Hematopoietic multipotent progenitor cell treated with erythropoietin and hydrocortisone succinate and interleukin-3 and kit ligand, for 15 days (in vitro differentiated cells): Measurements from ENCODE around the gene DUSP23.
A peak's percentile ranks its signal among the peaks of the same experiment; 100 is the strongest.

Experiments used
- DNase-seq: peaks from one replicate; pipeline ENCODE4 v3.0.0-alpha.2; 2015; ENCODE audit warnings: low spot score

The DUSP23 gene

GRCh38 chr1:159786465-159786864 is 5.7 kb downstream of the DUSP23 start:
- DNase-seq: no peak

- DNase-seq: no peak
Observed at GRCh38 chr1:159786966-159787365, 6.2 kb downstream of the DUSP23 start.

DNA sequence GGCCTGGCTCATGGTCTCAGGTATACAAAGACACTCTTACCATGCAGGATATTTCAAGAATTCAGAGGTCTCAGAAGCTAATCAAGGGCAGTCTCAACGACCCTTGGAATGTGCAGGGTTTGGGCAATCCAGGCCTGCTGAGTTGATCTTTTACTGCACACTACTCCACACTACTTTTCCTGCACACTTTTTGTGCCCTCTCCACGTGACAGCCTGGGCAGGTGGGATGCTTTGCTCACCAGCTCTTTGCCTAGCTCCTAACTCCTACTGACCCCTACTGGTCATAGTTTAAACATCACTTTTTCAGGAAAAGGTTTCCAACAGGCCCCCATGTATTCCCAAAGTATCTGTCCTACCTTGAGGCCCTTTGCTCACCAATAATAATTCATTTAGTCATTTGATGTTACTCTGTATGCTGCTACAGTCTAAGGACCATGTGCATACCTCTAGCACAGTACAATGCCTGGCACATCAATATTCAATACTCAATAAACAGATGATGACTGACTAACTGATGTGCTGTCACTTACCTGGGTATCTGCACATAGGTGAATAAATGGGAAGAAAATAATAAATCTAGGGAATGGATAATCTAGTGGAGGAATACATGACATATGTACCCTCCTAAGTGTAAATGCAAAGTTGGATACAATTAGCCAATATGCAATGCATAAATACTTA is 9.6 kb downstream of the DUSP23 start:
- DNase-seq: peak; percentile 28

DNA sequence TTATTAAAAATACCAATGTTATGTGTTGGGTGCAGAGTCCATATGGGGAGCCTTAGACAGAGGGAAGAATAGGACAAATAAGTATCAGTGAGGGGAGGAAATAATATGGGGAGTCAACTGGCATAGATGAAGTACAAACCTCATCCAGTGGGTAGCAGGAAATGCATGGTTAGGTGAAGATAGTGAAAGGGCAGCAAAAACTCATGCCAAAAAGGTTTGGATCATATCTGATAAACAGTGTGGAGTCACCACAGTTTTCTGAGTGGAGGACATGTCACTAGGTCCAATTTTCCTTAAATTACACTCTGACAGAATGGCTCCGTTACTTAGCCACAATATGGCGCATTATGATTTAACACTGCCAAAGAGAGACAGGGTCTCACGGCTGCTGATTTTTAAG is 10.3 kb downstream of the DUSP23 start:
- no peak for DNase-seq

DNA sequence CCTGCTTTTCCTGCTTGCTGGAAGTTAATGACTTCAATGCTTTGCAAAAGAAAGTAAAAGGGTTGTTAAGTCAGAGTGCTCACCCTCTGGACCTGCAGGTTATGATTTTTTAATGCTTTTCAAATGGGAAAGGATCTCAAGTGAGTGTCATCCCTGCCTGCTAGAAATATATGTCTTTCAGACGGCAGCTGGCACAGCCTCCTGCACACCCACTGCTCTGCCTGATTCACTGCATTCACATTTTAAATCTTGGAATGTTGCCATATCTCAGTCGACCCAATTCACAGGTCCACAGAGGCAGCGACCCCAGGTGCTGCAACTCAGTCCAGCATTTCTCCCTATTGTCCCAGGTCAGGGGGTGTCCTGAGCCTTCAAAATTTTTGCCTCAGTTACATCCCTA is 10.7 kb downstream of the DUSP23 start:
- DNase-seq: no peak

DNA sequence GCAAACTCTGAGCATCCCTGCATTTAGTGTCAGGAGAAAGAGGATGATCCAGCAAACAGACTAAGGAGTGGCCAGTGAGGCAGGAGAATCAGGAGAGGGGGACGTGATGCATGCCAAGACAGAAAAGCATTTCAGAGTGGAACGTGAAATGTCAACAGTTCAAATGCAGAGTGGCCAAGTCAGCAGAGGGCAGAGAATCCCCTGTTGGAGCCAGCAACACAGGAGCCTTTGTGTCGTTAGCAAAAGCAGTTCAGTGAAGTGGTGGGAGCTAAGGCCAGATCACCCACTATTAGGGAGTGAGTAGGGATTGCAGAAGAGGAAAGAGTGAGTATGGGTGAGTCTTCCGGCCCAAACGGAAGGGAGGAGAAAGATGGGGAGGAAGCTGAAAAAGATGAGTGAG is 14.8 kb downstream of the DUSP23 start:
- no peak for DNase-seq

DNA sequence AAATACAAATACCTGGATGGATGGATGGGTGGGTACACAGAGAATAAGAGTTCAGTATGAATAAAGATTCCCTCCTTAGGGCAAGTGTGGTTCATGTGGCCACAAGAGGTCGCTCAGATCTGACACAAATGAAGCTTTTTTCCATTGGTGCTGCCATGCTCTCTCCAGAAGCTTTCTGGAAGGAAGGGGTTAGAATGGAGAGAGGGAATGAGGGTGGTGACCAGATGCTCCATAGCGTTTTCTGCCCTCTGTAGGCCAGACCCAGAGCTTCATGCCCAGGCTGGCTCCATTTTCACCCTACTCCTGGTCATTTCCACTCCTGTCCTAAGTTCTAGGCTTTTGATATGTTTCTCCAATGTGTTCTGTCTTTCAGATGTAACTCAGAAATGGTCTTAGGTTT is 18.1 kb downstream of the DUSP23 start:
- peak; percentile 48 for DNase-seq

GRCh38 chr1:159799446-159799985 is 18.8 kb downstream of the DUSP23 start:
- no peak for DNase-seq

- no peak for DNase-seq
Observed at GRCh38 chr1:159800177-159800930, 19.6 kb downstream of the DUSP23 start.

GRCh38 chr1:159802111-159802510 is 21.3 kb downstream of the DUSP23 start, which contains the start of gene FCRL6:
FCRL6 (plus strand) TSS chr1:159802360; CDS start chr1:159802425, 65 bp downstream.
- DNase-seq: no peak

- no peak for DNase-seq
Observed at GRCh38 chr1:159803956-159804689, 23.4 kb downstream of the DUSP23 start.

- no peak for DNase-seq
Observed at GRCh38 chr1:159804924-159805323, 24.2 kb downstream of the DUSP23 start.

DNA sequence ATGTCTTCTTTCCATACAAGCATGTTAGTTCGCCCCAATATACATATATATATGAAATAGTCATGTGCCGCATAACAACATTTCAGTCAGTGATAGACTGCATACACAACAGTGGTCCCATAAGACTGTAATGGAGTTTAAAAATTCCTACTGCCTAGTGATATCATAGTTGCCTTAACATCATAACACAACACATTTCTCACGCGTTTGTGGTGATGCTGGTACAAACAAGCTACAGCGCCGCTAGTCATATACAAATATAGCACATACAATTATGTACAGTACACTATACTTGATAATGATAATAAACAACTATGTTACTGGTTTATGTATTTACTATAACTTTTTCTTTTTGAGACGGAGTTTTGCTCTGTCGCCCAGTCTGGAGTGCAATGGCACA is 35.2 kb downstream of the DUSP23 start:
- DNase-seq: no peak

DNA sequence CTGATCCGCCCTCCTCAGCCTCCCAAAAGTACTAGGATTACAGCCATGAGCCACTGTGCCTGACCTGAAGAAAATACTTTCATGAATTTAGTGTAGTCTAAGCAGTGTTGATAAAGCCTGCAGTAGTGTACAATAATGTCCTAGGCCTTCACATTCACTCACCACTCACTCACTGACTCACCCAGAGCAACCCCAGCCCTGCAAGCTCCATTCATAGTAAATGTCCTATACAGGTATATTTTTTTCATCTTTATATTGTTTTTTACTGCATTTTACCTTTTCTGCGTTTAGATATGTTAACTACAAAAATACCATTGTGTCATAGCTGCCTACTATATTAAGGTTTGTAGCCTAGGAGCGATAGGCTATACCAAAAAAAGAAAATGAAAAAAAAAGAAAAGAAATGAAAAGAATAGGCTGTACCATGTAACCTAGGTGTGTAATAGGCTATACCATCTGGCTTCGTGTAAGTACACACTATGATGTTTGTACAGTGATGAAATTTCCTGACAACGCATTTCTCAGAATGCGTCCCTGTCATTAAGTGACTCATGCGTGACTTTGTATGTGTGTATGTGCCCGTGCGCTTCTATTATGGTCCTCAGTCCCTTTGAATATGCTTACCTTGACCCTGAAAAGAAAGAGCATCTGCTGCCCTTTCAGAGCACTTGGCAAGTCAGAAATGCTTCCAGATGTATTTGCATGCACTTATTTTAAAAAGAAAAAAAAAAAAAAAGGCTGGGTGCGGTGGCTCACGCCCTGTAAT is 36.7 kb downstream of the DUSP23 start:
- DNase-seq: no peak

GRCh38 chr1:159821171-159821867 is 40.6 kb downstream of the DUSP23 start:
- DNase-seq: no peak

DNA sequence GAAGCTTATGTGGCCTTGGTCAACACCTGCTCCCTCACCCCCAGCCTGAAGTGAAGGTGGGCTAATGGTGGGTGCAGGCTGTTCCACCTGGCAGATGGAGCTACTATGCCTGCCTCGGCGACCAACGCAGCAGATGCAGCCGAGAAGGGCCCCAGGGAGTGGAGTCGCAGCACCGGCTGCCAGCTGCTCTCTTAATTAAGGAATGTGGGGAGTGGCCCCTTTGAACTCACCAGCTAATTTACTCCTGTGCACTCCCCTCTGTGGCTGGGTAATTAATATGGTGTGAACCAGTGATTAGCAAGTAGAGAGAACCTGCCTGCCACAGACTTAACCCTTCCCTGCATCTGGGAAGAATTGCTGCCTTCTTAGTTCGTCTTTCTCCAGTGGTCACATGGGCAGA is 42.6 kb downstream of the DUSP23 start:
- DNase-seq: no peak

- no peak for DNase-seq
Observed at GRCh38 chr1:159825564-159825963, 44.8 kb downstream of the DUSP23 start.

- no peak for DNase-seq
Observed at GRCh38 chr1:159826441-159827101, 45.8 kb downstream of the DUSP23 start, which contains the start of gene SLAMF8. SLAMF8 (plus strand) TSS chr1:159826873; CDS start chr1:159826899, 26 bp downstream.

GRCh38 chr1:159827102-159827490 is 46.3 kb downstream of the DUSP23 start:
- no peak for DNase-seq

- DNase-seq: no peak
Observed at GRCh38 chr1:159827549-159827948, 46.8 kb downstream of the DUSP23 start.

DNA sequence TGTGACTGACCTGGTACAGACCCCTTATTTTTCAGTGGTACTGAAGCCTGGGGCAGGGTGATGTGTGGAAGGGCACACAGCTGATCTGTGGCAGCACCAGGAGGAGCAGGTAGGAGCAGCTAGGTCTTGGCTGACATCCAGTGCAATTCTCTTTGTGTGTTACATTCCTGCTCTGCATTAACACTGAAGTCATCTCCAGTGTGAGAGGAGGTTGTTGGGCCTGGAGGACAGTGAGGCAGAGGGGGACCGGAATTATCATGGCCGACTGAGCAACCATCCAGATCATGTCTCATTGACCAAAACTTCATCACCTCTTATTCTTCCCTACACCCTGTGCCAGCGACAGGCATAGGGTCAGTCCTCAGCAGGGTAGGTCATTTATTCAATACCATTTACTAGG is 47.4 kb downstream of the DUSP23 start:
- no peak for DNase-seq
